Neuronal stem cell (in vitro differentiated cells): ENCODE measurements around the gene FAM168A.

Source experiments
- DNase-seq: peaks from one replicate; pipeline ENCODE4 v3.0.0-alpha.2; 2013; ENCODE audit warnings: low spot score
- H2AFZ ChIP-seq: one replicate; pipeline ENCODE4 v1.6.1; 2013; ENCODE audit warnings: mild to moderate bottlenecking, low read length, inconsistent platforms
- H2AK5ac ChIP-seq: 2 replicates; pipeline ENCODE4 v1.6.1; 2013; ENCODE audit warnings: low read depth, mild to moderate bottlenecking, inconsistent platforms, low read length, moderate library complexity, mixed read lengths
- H2BK120ac ChIP-seq: 2 replicates; pipeline ENCODE4 v1.6.1; 2013; ENCODE audit warnings: low read depth, mild to moderate bottlenecking, inconsistent platforms, low read length, moderate library complexity, mixed read lengths
- H2BK12ac ChIP-seq: one replicate; pipeline ENCODE4 v1.6.1; 2013; ENCODE audit warnings: low read length, inconsistent platforms
- H2BK15ac ChIP-seq: 2 replicates; pipeline ENCODE4 v1.6.1; 2013; ENCODE audit warnings: mild to moderate bottlenecking, low read length, inconsistent platforms, mixed read lengths
- H2BK5ac ChIP-seq: one replicate; pipeline ENCODE4 v1.6.1; 2013; ENCODE audit warnings: inconsistent platforms, mild to moderate bottlenecking, low read length, moderate library complexity
- H3K14ac ChIP-seq: one replicate; pipeline ENCODE4 v1.6.1; 2013; ENCODE audit warnings: low read length, inconsistent platforms
- H3K18ac ChIP-seq: 2 replicates; pipeline ENCODE4 v1.6.1; 2013; ENCODE audit warnings: low read length, inconsistent platforms
- H3K23ac ChIP-seq: 2 replicates; pipeline ENCODE4 v1.6.1; 2013; ENCODE audit warnings: low read depth, mild to moderate bottlenecking, mixed read lengths, low read length, inconsistent platforms; ENCODE audit not compliant: poor library complexity
- H3K27ac ChIP-seq: replicated peaks from 3 replicates; pipeline ENCODE4 v1.5.1; 2013; ENCODE audit warnings: low read length, inconsistent platforms
- H3K27me3 ChIP-seq, 3 experiments: 2 replicates each; pipeline ENCODE4 v1.6.1; 2013; ENCODE audit warnings: low read length in 3 of 3, mild to moderate bottlenecking in 2 of 3, inconsistent platforms in 1 of 3, low read depth in 1 of 3, mixed read lengths in 1 of 3, moderate library complexity in 1 of 3; ENCODE audit not compliant: control insufficient read depth in 3 of 3, insufficient read depth in 3 of 3
- H3K36me3 ChIP-seq, 2 donors: replicated peaks in 1 of 2; 2 replicates each; pipeline ENCODE4 v1.6.1; 2013; ENCODE audit warnings: low read length in 2 of 2; ENCODE audit not compliant: control insufficient read depth in 2 of 2, insufficient read depth in 2 of 2
- H3K4ac ChIP-seq: 2 replicates; pipeline ENCODE4 v1.6.1; 2013; ENCODE audit warnings: inconsistent platforms, mild to moderate bottlenecking, low read length, moderate library complexity
- H3K4me1 ChIP-seq, 2 donors: 1 replicate in 1 of 2; 2 replicates in 1 of 2; pipeline ENCODE4 v1.6.1; 2013; ENCODE audit warnings: low read length in 2 of 2, low read depth in 1 of 2; ENCODE audit not compliant: control insufficient read depth in 2 of 2, insufficient read depth in 1 of 2
- H3K4me2 ChIP-seq: one replicate; pipeline ENCODE4 v1.6.1; 2013; ENCODE audit warnings: mild to moderate bottlenecking, low read length, inconsistent platforms; ENCODE audit not compliant: insufficient read depth, poor library complexity, severe bottlenecking
- H3K4me3 ChIP-seq, 2 donors: 2 replicates each; pipeline ENCODE4 v1.5.1; 2013; ENCODE audit warnings: low read length in 2 of 2, mild to moderate bottlenecking in 2 of 2, inconsistent platforms in 1 of 2, moderate library complexity in 1 of 2
- H3K79me1 ChIP-seq: one replicate; pipeline ENCODE4 v1.6.1; 2013; ENCODE audit warnings: low read depth, mild to moderate bottlenecking, inconsistent platforms, low read length, moderate library complexity
- H3K9ac ChIP-seq: one replicate; pipeline ENCODE4 v1.6.1; 2013; ENCODE audit warnings: mild to moderate bottlenecking, low read depth, low read length, inconsistent platforms; ENCODE audit not compliant: poor library complexity
- H3K9me3 ChIP-seq, 2 donors: replicated peaks in 1 of 2; 2 replicates each; pipeline versions ENCODE3 to v1.6.1; 2013; ENCODE audit warnings: low read length in 2 of 2, mild to moderate bottlenecking in 2 of 2, inconsistent platforms in 1 of 2, low read depth in 1 of 2, mixed read lengths in 1 of 2, moderate library complexity in 1 of 2; ENCODE audit not compliant: control insufficient read depth in 2 of 2, insufficient read depth in 1 of 2
- H4K8ac ChIP-seq: one replicate; pipeline ENCODE4 v1.6.1; 2013; ENCODE audit warnings: low read depth, mild to moderate bottlenecking, inconsistent platforms, low read length, moderate library complexity
- H4K91ac ChIP-seq: one replicate; pipeline ENCODE4 v1.6.1; 2013; ENCODE audit warnings: low read length, low read depth, mild to moderate bottlenecking, inconsistent platforms; ENCODE audit not compliant: poor library complexity
- WGBS, 2 donors: extraction: QIAGEN DNeasy Blood & Tissue Kit; methylation state at CpG; one replicate each; pipeline ENCODE4 v1.1.7; 2013; ENCODE audit warnings: missing lambda C conversion rate in 2 of 2, mixed read lengths in 1 of 2; ENCODE audit not compliant: insufficient read length in 2 of 2, insufficient replicate concordance in 1 of 2; ENCODE audit errors: extremely low coverage in 2 of 2; 5-methylcytosine and 5-hydroxymethylcytosine counted together

Gene FAM168A

GRCh38 chr11:73372375-73372993 lies 225.4 kb downstream of the FAM168A start:
- Histone ChIP-seq H3K9ac (no peak overlapping the region), H2BK15ac (no peak overlapping the region), H2BK5ac (no peak overlapping the region), H4K91ac (no peak overlapping the region), H3K4me2 (no peak overlapping the region), H3K27me3 (no peaks in the 10 kb centered on the region), H3K4ac (no peak overlapping the region), H3K18ac (no peak overlapping the region), H3K23ac (no peak overlapping the region), H3K79me1 (peaks cover 8% of the 10 kb centered on the region), H3K36me3 (peaks cover 3 to 12% of the 10 kb centered on the region in 2 donors), H2AFZ (no peak overlapping the region), H2AK5ac (no peak overlapping the region), H3K9me3 (peaks cover 2 to 3% of the 10 kb centered on the region in 2 donors), H3K4me3 (no peak overlapping the region), H4K8ac (no peak overlapping the region), H2BK120ac (no peak overlapping the region), H3K27ac (no peak overlapping the region), H3K4me1 (peaks cover 9 to 10% of the 10 kb centered on the region in 2 donors), H3K14ac (no peak overlapping the region), H2BK12ac (no peak overlapping the region)
- no CpG with 5 or more reads among the region's 6 CpGs for WGBS, 2 donors
- no peak for DNase-seq

- Histone ChIP-seq H2BK15ac (no peak overlapping the region), H3K9me3 (peaks cover 2 to 3% of the 10 kb centered on the region in 2 donors), H3K9ac (no peak overlapping the region), H2BK5ac (no peak overlapping the region), H3K79me1 (no peaks in the 10 kb centered on the region), H3K36me3 (peaks cover 37 to 61% of the 10 kb centered on the region in 2 donors), H4K91ac (no peak overlapping the region), H3K4me3 (no peak overlapping the region), H3K27ac (no peak overlapping the region), H3K18ac (no peak overlapping the region), H2AK5ac (no peak overlapping the region), H3K4me2 (no peak overlapping the region), H3K27me3 (no peaks in the 10 kb centered on the region), H2AFZ (no peak overlapping the region), H3K4me1 (no peaks in the 10 kb centered on the region), H2BK12ac (no peak overlapping the region), H3K4ac (no peak overlapping the region), H2BK120ac (no peak overlapping the region), H4K8ac (no peak overlapping the region), H3K23ac (no peak overlapping the region), H3K14ac (no peak overlapping the region)
- no CpG with 5 or more reads among the region's 20 CpGs for WGBS, 2 donors
- no peak for DNase-seq
These were observed 230.4 kb downstream of the FAM168A start for GRCh38 chr11:73367482-73368024.

- Histone ChIP-seq H2AFZ (no peak overlapping the region), H2BK5ac (no peak overlapping the region), H2BK15ac (no peak overlapping the region), H2BK120ac (no peak overlapping the region), H4K91ac (no peak overlapping the region), H3K36me3 (peaks cover 39 to 67% of the 10 kb centered on the region in 2 donors), H3K27me3 (no peaks in the 10 kb centered on the region), H2AK5ac (no peak overlapping the region), H3K79me1 (no peaks in the 10 kb centered on the region), H3K9me3 (peaks cover 2 to 3% of the 10 kb centered on the region in 2 donors), H3K4me1 (no peaks in the 10 kb centered on the region), H4K8ac (no peak overlapping the region), H3K4me3 (no peak overlapping the region), H3K4me2 (no peak overlapping the region), H3K27ac (no peak overlapping the region), H3K9ac (no peak overlapping the region), H3K23ac (no peak overlapping the region), H2BK12ac (no peak overlapping the region), H3K14ac (no peak overlapping the region), H3K18ac (no peak overlapping the region), H3K4ac (no peak overlapping the region)
- DNase-seq = no peak
- no CpG with 5 or more reads among the region's 6 CpGs for WGBS, 2 donors
These were observed 231.0 kb downstream of the FAM168A start for GRCh38 chr11:73366953-73367352.

- no peak for DNase-seq
- no peak overlapping the region for H4K91ac ChIP-seq
- no peaks in the 10 kb centered on the region for H3K9me3 ChIP-seq
- H2BK120ac ChIP-seq = no peak overlapping the region
- no peak overlapping the region for H3K4me2 ChIP-seq
- no peak overlapping the region for H2AFZ ChIP-seq
- H3K18ac ChIP-seq = no peak overlapping the region
- H2AK5ac ChIP-seq = no peak overlapping the region
- no peak overlapping the region for H3K4me3 ChIP-seq
- no peak overlapping the region for H3K4ac ChIP-seq
- no peak overlapping the region for H3K23ac ChIP-seq
- H3K9ac ChIP-seq = no peak overlapping the region
- no peak overlapping the region for H2BK12ac ChIP-seq
- H3K4me1 ChIP-seq = no peaks in the 10 kb centered on the region
- H2BK5ac ChIP-seq = no peak overlapping the region
- H2BK15ac ChIP-seq = no peak overlapping the region
- no peaks in the 10 kb centered on the region for H3K27me3 ChIP-seq
- H4K8ac ChIP-seq = no peak overlapping the region
- no peak overlapping the region for H3K14ac ChIP-seq
- peaks cover 39 to 74% of the 10 kb centered on the region in 2 donors for H3K36me3 ChIP-seq
- no peak overlapping the region for H3K27ac ChIP-seq
- H3K79me1 ChIP-seq = no peaks in the 10 kb centered on the region
- WGBS, 2 donors = no CpG with 5 or more reads among the region's 4 CpGs
These were observed 231.7 kb downstream of the FAM168A start for GRCh38 chr11:73366265-73366610.
